A673 (cell line): ENCODE results near the gene SYN1. TPM values are rescaled to one million over a fixed set of nuclear protein-coding genes. Genes with fewer than 3 reads are reported as not detected.

Source experiments
- BruUV-seq: library from RNA; stranded (reverse); fragments of 400-500 nt; replicated peaks from 2 replicates; lab custom pipeline; 2021; lab: Mats Ljungman, UMichigan
- CTCF ChIA-PET: fragments of 300-600 bp; sonication (Branson Sonifier 250); formaldehyde crosslinking; loops from one replicate; lab custom pipeline; 2022; ENCODE audit warnings: antibody characterized with exemption; lab: Charles Lee
- POLR2A ChIA-PET: fragments of 300-600 bp; sonication (Branson Sonifier 250); formaldehyde crosslinking; loops from one replicate; lab custom pipeline; 2022; ENCODE audit warnings: antibody characterized with exemption; ENCODE audit not compliant: low non-redundant PET; lab: Charles Lee
- DNase-seq: peaks from one replicate; pipeline ENCODE4 v3.0.0-alpha.2; 2015; ENCODE audit warnings: low spot score
- H3K27ac ChIP-seq: fragments of 200-600 bp; sonication (generic); 2 replicates; pipeline ENCODE4 v1.5.1; 2016; ENCODE audit warnings: mixed run types, low read depth, mild to moderate bottlenecking, mixed read lengths, antibody characterized with exemption, low read length; ENCODE audit not compliant: poor library complexity, severe bottlenecking
- H3K27me3 ChIP-seq: fragments of 200-600 bp; sonication (generic); replicated peaks from 2 replicates; pipeline ENCODE4 v1.6.1; 2017; ENCODE audit warnings: mixed run types, low read depth, mild to moderate bottlenecking, mixed read lengths, antibody characterized with exemption, low read length; ENCODE audit not compliant: insufficient read depth, poor library complexity
- H3K36me3 ChIP-seq: fragments of 200-600 bp; sonication (generic); 2 replicates; pipeline ENCODE4 v1.6.1; 2016; ENCODE audit warnings: mixed run types, mild to moderate bottlenecking, mixed read lengths, antibody characterized with exemption, low read length; ENCODE audit not compliant: insufficient read depth, poor library complexity, severe bottlenecking
- H3K4me1 ChIP-seq: fragments of 200-600 bp; sonication (generic); 2 replicates; pipeline ENCODE4 v1.6.1; 2017; ENCODE audit warnings: mixed run types, mild to moderate bottlenecking, mixed read lengths, antibody characterized with exemption, low read length; ENCODE audit not compliant: insufficient read depth, poor library complexity, severe bottlenecking
- H3K4me3 ChIP-seq: fragments of 200-600 bp; sonication (generic); 2 replicates; pipeline ENCODE4 v1.5.1; 2016; ENCODE audit warnings: low read depth, mixed run types, mild to moderate bottlenecking, mixed read lengths, low read length; ENCODE audit not compliant: poor library complexity, severe bottlenecking
- H3K9me3 ChIP-seq: fragments of 200-600 bp; sonication (generic); 2 replicates; pipeline ENCODE4 v1.6.1; 2016; ENCODE audit warnings: mixed run types, low read depth, mild to moderate bottlenecking, mixed read lengths, antibody characterized with exemption, low read length; ENCODE audit not compliant: poor library complexity, severe bottlenecking
- EZH2 ChIP-seq: fragments of 200-600 bp; sonication (generic); IDR thresholded peaks from 2 replicates; pipeline ENCODE4 v1.6.1; 2017; ENCODE audit warnings: borderline replicate concordance, low read depth, mild to moderate bottlenecking, mixed read lengths, antibody characterized with exemption, low read length; ENCODE audit not compliant: poor library complexity, severe bottlenecking
- intact Hi-C: fragments of 100-400 bp; cut with micrococcal nuclease; formaldehyde crosslinking; loops from one replicate; pipeline ENCODE4 v1.10.0; 2022; ENCODE audit not compliant: unreplicated experiment
- microRNA-seq: library from miRNA; unstranded; fragments of <30 nt; microRNA quantifications from one replicate; pipeline ENCODE4 v1.2.0, GENCODE V29; 2021
- total RNA-seq: library from RNA; stranded (reverse); gene quantifications from 2 replicates; pipeline ENCODE4 v1.2.3, GENCODE V29; 2021
- TF ChIP-seq, protein P1 (sequence below): fragments of 300-800, 200-600 bp; sonication (generic); conservative IDR thresholded peaks from 2 replicates; pipeline ENCODE4 v1.5.1; 2017; ENCODE audit warnings: low read depth, mild to moderate bottlenecking, antibody characterized with exemption, low read length, moderate library complexity, mixed read lengths

Gene SYN1
- total RNA-seq, 1 experiment from 2014 or later, result 9.2 TPM

DNA sequence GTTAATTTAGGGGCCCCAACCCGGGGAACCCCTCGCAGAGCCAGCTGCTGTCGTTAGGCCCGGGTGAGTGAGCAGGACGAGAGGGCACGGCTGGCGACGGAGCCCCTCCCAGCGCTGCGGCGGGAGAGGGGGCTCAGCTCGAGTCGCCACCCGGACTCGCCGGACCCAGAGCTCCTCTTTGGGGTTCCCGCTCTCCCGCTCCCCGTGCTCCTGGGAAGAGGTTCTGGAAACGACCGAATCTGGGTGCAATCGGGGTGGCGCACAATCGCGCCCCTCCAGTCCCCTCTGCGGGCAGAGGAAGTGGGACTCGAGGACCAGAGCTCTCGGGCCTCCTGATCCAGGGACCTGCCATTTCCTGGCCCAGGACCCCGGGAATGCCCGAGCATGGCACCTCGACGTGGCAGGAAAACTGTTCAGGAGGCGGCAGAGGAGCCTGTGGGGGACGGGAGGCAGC, 95.9 kb downstream of the SYN1 start:
- POLR2A ChIA-PET, result no interaction called here
- DNase-seq, result no peak
- Histone ChIP-seq H3K4me1 (no peaks in the 10 kb centered on the region), H3K36me3 (no peaks in the 10 kb centered on the region), H3K27ac (peak overlapping the region; percentile 50), H3K27me3 (no peaks in the 10 kb centered on the region), H3K4me3 (peak overlapping the region; percentile 55), H3K9me3 (no peaks in the 10 kb centered on the region)
- TF ChIP-seq, protein P1, sequence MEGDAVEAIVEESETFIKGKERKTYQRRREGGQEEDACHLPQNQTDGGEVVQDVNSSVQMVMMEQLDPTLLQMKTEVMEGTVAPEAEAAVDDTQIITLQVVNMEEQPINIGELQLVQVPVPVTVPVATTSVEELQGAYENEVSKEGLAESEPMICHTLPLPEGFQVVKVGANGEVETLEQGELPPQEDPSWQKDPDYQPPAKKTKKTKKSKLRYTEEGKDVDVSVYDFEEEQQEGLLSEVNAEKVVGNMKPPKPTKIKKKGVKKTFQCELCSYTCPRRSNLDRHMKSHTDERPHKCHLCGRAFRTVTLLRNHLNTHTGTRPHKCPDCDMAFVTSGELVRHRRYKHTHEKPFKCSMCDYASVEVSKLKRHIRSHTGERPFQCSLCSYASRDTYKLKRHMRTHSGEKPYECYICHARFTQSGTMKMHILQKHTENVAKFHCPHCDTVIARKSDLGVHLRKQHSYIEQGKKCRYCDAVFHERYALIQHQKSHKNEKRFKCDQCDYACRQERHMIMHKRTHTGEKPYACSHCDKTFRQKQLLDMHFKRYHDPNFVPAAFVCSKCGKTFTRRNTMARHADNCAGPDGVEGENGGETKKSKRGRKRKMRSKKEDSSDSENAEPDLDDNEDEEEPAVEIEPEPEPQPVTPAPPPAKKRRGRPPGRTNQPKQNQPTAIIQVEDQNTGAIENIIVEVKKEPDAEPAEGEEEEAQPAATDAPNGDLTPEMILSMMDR, result no peak
- no peak for TF ChIP-seq EZH2
- CTCF ChIA-PET, result interaction anchor here (1.2 to 1.4 kb wide), 2 partner anchors 26 to 306 kb away, joined by 5 to 9 read pairs; no protein-coding TSS in a partner anchor
- no TSS peak for BruUV-seq
- intact Hi-C loops, result loop anchor here (2.0 kb wide), 1 partner anchor 331 kb away; the partner anchor contains the start of gene UBA1

DNA sequence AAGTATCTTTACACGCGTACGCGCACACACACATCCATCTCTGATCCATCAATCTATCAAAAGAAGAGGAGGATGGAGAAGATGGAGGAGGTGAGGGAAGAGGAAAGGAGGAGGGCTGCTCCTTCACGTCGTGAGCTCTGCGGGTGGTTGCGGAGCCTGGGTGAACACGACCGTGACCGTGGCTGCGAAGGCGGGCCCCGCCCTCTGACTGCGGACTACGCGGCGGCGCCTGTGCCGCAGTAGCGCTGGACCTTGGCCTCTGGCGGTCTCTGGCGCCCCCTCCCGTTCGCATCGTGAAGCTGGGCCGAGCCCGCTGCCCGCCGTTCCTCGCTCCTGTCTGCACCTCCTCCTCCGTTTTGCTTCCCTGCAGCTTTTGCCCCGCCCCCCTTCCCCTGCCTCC, 96.4 kb downstream of the SYN1 start:
- no peaks in the 10 kb centered on the region for H3K36me3 ChIP-seq
- H3K9me3 ChIP-seq, result no peaks in the 10 kb centered on the region
- TF ChIP-seq EZH2, result no peak
- TF ChIP-seq, protein P1, result peak; percentile 73
- no TSS peak for BruUV-seq
- CTCF ChIA-PET, result interaction anchor here (0.6 to 1.4 kb wide), 3 partner anchors 26 to 306 kb away, joined by 4 to 9 read pairs (median 5); no protein-coding TSS in a partner anchor
- H3K27me3 ChIP-seq, result no peaks in the 10 kb centered on the region
- peak; percentile 79 for DNase-seq
- POLR2A ChIA-PET, result no interaction called here
- peak overlapping the region; percentile 55 for H3K4me3 ChIP-seq
- intact Hi-C loops, result loop anchor here (2.0 kb wide), 1 partner anchor 330 kb away; the partner anchor contains the start of gene UBA1
- H3K4me1 ChIP-seq, result no peaks in the 10 kb centered on the region
- H3K27ac ChIP-seq, result peak overlapping the region; percentile 50

Small RNAs within 50 kb of the gene (microRNA-seq; reads per million reads assigned to microRNA genes)
- 0.81 reads per million for gene MIR4769

Other genes starting within 250 kb of the SYN1 start
- not detected in 2 replicates for gene ZNF157, start 249.3 kb downstream of the SYN1 start, total RNA-seq
- gene ZNF41, start 136.6 kb downstream of the SYN1 start, total RNA-seq, result 6.4 and 6.8 TPM in 2 replicates
- gene ARAF, start 58.7 kb downstream of the SYN1 start, total RNA-seq, result 60.0 and 60.9 TPM in 2 replicates
- 386 and 471 TPM in 2 replicates for gene TIMP1, start 37.4 kb downstream of the SYN1 start, total RNA-seq
- gene CFP, start 10.1 kb upstream of the SYN1 start, total RNA-seq, result 1.9 and 2.3 TPM in 2 replicates
- gene ELK1, start 30.7 kb upstream of the SYN1 start, total RNA-seq, result 47.6 and 49.7 TPM in 2 replicates
- 88.1 and 110 TPM in 2 replicates for gene UXT, start 39.3 kb upstream of the SYN1 start, total RNA-seq
- gene ZNF81, start 217.0 kb upstream of the SYN1 start, total RNA-seq, result 11.2 and 12.3 TPM in 2 replicates